GM18909 (cell line): ENCODE results near the gene ESYT3.
A peak's percentile ranks its signal among the peaks of the same experiment; 100 is the strongest.
"Not testable (repeated sequence)": the region's sequence is repeated elsewhere in the genome, so short reads cannot be mapped to it uniquely, and the experiment has no call there.

Experiments
- ATAC-seq: cut with Tn5 transposase; IDR thresholded peaks from one replicate; pipeline ENCODE4 v1.9.1; 2021; ENCODE audit warnings: mild to moderate bottlenecking; ENCODE audit not compliant: unreplicated experiment, poor library complexity

The ESYT3 gene

GRCh38 chr3:138407236-138407907 lies 27.0 kb upstream of the ESYT3 start:
- ATAC-seq, result no peak

GRCh38 chr3:138408751-138409570 lies 25.5 kb upstream of the ESYT3 start:
- no peak for ATAC-seq

- no peak for ATAC-seq
Observed at GRCh38 chr3:138412821-138413551, 21.4 kb upstream of the ESYT3 start.

- ATAC-seq, result not testable (repeated sequence)
Observed at GRCh38 chr3:138416236-138416635, 18.2 kb upstream of the ESYT3 start.

GRCh38 chr3:138417559-138417982 lies 16.8 kb upstream of the ESYT3 start:
- ATAC-seq, result peak; percentile 81

GRCh38 chr3:138418601-138419206 lies 15.7 kb upstream of the ESYT3 start:
- ATAC-seq, result no peak

GRCh38 chr3:138423316-138423715 lies 11.1 kb upstream of the ESYT3 start:
- no peak for ATAC-seq

GRCh38 chr3:138424323-138424722 lies 10.1 kb upstream of the ESYT3 start:
- no peak for ATAC-seq

GRCh38 chr3:138426211-138426610 lies 8.2 kb upstream of the ESYT3 start:
- no peak for ATAC-seq

GRCh38 chr3:138426754-138427153 lies 7.7 kb upstream of the ESYT3 start:
- not testable (repeated sequence) for ATAC-seq

- no peak for ATAC-seq
Observed at GRCh38 chr3:138429665-138430064, 4.8 kb upstream of the ESYT3 start.

GRCh38 chr3:138432576-138433240 lies 1.7 kb upstream of the ESYT3 start:
- ATAC-seq, result no peak

- ATAC-seq, result no peak
Observed at GRCh38 chr3:138433892-138434275, 532 bp upstream of the ESYT3 start.

GRCh38 chr3:138434875-138435772 lies 708 bp downstream of the ESYT3 start:
- ATAC-seq, result no peak

- no peak for ATAC-seq
Observed at GRCh38 chr3:138435840-138436239, 1.4 kb downstream of the ESYT3 start.

GRCh38 chr3:138437281-138437680 lies 2.9 kb downstream of the ESYT3 start:
- ATAC-seq, result no peak

- no peak for ATAC-seq
Observed at GRCh38 chr3:138438896-138439295, 4.5 kb downstream of the ESYT3 start.

GRCh38 chr3:138439646-138440045 lies 5.2 kb downstream of the ESYT3 start:
- ATAC-seq, result no peak

- no peak for ATAC-seq
Observed at GRCh38 chr3:138440121-138440521, 5.7 kb downstream of the ESYT3 start.
